ENCODE data around the gene KCNIP3. TPM values are rescaled to one million over a fixed set of nuclear protein-coding genes. Genes with fewer than 3 reads are reported as not detected.
A peak's percentile ranks its signal among the peaks of the same experiment; 100 is the strongest.

The KCNIP3 gene
- total RNA-seq, 2 donors from 2014 or later = 1.6 to 2.9 TPM

GRCh38 chr2:95306336-95306895, 9.3 kb downstream of the KCNIP3 start:
- Histone ChIP-seq H3K27ac (peak overlapping the region in 3 of 4 donors; percentile 74 to 81 (median 75)), H3K4me3 (no peak overlapping the region), H3K4me1 (peaks cover 32% of the 10 kb centered on the region), H3K9me3 (no peaks in the 10 kb centered on the region), H3K27me3 (no peaks in the 10 kb centered on the region), H3K36me3 (replicated peaks in 1 of 2; ENCODE audit: insufficient read depth in 1 of 2, low read depth in 2 of 2) (no peaks in the 10 kb centered on the region)
- TF ChIP-seq CTCF (IDR thresholded peaks at IDR 0.05) (no peak), POLR2A (IDR thresholded peaks at IDR 0.05) (no peak)
- DNase-seq = no peak
- WGBS, 2 donors = 55 to 74% methylated on average over 4 to 10 of the region's 10 CpGs
- intact Hi-C loops (cut with DNase I) = no loop called here
- no peak for ATAC-seq

- intact Hi-C loops (cut with DNase I) = no loop called here
- Histone ChIP-seq H3K4me3 (no peak overlapping the region), H3K36me3 (replicated peaks in 1 of 2; ENCODE audit: insufficient read depth in 1 of 2, low read depth in 2 of 2) (no peaks in the 10 kb centered on the region), H3K4me1 (peaks cover 32% of the 10 kb centered on the region), H3K27me3 (no peaks in the 10 kb centered on the region), H3K27ac (no peak overlapping the region), H3K9me3 (no peaks in the 10 kb centered on the region)
- 83 to 88% methylated on average over 2 to 5 of the region's 5 CpGs for WGBS, 2 donors
- no peak for TF ChIP-seq CTCF (IDR thresholded peaks at IDR 0.05)
- TF ChIP-seq POLR2A (IDR thresholded peaks at IDR 0.05) = no peak
- no peak for ATAC-seq
- DNase-seq = no peak
Observed at GRCh38 chr2:95307036-95307435, 9.9 kb downstream of the KCNIP3 start.

- intact Hi-C loops (cut with DNase I) = no loop called here
Observed at GRCh38 chr2:95307878-95308277, 10.7 kb downstream of the KCNIP3 start.

GRCh38 chr2:95308426-95308990, 11.4 kb downstream of the KCNIP3 start:
- TF ChIP-seq POLR2A (IDR thresholded peaks at IDR 0.05) = no peak
- TF ChIP-seq CTCF (IDR thresholded peaks at IDR 0.05) = no peak

More at GRCh38 chr2:95307878-95308277, 10.7 kb downstream of the KCNIP3 start:
- Histone ChIP-seq H3K4me1 (peaks cover 32% of the 10 kb centered on the region), H3K36me3 (replicated peaks in 1 of 2; ENCODE audit: insufficient read depth in 1 of 2, low read depth in 2 of 2) (no peaks in the 10 kb centered on the region), H3K27me3 (no peaks in the 10 kb centered on the region), H3K27ac (no peak overlapping the region), H3K9me3 (no peaks in the 10 kb centered on the region), H3K4me3 (no peak overlapping the region)
- DNase-seq (no peak), ATAC-seq (no peak)
- WGBS, 2 donors = 80 to 82% methylated on average over 8 of the region's 8 CpGs
- TF ChIP-seq POLR2A (IDR thresholded peaks at IDR 0.05) = no peak
- no peak for TF ChIP-seq CTCF (IDR thresholded peaks at IDR 0.05)

GRCh38 chr2:95309599-95309998, 12.5 kb downstream of the KCNIP3 start:
- H3K27me3 ChIP-seq = no peaks in the 10 kb centered on the region
- WGBS, 2 donors = 89 to 95% methylated on average over 8 of the region's 8 CpGs
- intact Hi-C loops (cut with DNase I) = no loop called here
- TF ChIP-seq CTCF (IDR thresholded peaks at IDR 0.05) (no peak), POLR2A (IDR thresholded peaks at IDR 0.05) (no peak)
- H3K4me1 ChIP-seq = peaks cover 20% of the 10 kb centered on the region
- no peak for DNase-seq
- no peaks in the 10 kb centered on the region for H3K9me3 ChIP-seq
- no peak overlapping the region for H3K27ac ChIP-seq
- no peaks in the 10 kb centered on the region for H3K36me3 ChIP-seq (replicated peaks in 1 of 2; ENCODE audit: insufficient read depth in 1 of 2, low read depth in 2 of 2)
- ATAC-seq = no peak
- H3K4me3 ChIP-seq = no peak overlapping the region

More at GRCh38 chr2:95308426-95308990, 11.4 kb downstream of the KCNIP3 start:
- no peaks in the 10 kb centered on the region for H3K9me3 ChIP-seq
- H3K36me3 ChIP-seq (replicated peaks in 1 of 2; ENCODE audit: insufficient read depth in 1 of 2, low read depth in 2 of 2) = no peaks in the 10 kb centered on the region
- ATAC-seq (no peak), DNase-seq (no peak)
- no peak overlapping the region for H3K27ac ChIP-seq
- 82 to 92% methylated on average over 5 to 12 of the region's 12 CpGs for WGBS, 2 donors
- H3K4me3 ChIP-seq = no peak overlapping the region
- H3K4me1 ChIP-seq = peaks cover 30% of the 10 kb centered on the region
- H3K27me3 ChIP-seq = no peaks in the 10 kb centered on the region
- intact Hi-C loops (cut with DNase I) = no loop called here

All from body of pancreas (tissue), 4 donors.